SU-DHL-6 (cell line): Measurements from ENCODE around the gene EVA1C.
"Not testable (repeated sequence)": the region's sequence is repeated elsewhere in the genome, so short reads cannot be mapped to it uniquely, and the experiment has no call there.

Experiments
- CTCF ChIP-seq: fragments of 200-600 bp; sonication (generic); IDR thresholded peaks from one replicate; pipeline ENCODE4 v1.5.1; 2017; ENCODE audit warnings: antibody characterized with exemption, mild to moderate bottlenecking, low read length, moderate library complexity; ENCODE audit not compliant: insufficient read depth, poor library complexity, severe bottlenecking
- EZH2phosphoT487 ChIP-seq: fragments of 200-600 bp; sonication (generic), shearing (Covaris generic); conservative IDR thresholded peaks from 2 replicates; pipeline ENCODE4 v1.6.1; 2018; ENCODE audit warnings: mild to moderate bottlenecking, antibody characterized with exemption, low read length, moderate library complexity, mixed read lengths

- not testable (repeated sequence) for TF ChIP-seq CTCF, EZH2phosphoT487
Observed at GRCh38 chr21:32508036-32508435, 95.5 kb downstream of the EVA1C start.
